ENCODE data around the gene GPR68.
"Not testable (repeated sequence)": the region's sequence is repeated elsewhere in the genome, so short reads cannot be mapped to it uniquely, and the experiment has no call there.

Gene GPR68

DNA sequence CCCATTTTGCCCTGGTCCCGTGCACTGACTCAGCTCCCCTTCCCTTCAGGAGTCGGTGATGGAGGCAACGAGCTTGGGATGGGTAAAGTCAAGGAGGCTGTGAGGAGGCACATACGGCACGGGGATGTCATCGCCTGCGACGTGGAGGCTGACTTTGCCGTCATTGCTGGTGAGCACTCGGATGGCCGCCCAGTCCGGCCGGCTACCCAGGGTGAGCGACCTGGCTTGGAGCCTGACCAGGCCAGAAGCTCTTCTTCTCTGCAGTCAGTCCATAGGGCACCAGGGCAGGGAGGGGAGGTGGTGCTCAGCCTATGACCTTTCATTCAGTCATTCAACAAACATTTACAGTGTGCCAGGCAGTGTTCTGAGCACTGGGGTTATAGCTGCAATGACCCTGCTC lies 39.8 kb downstream of the GPR68 start:
- H3K4me1 ChIP-seq (ENCODE audit: insufficient read depth, low read length), result no peaks in the 10 kb centered on the region
- H3K27me3 ChIP-seq (ENCODE audit: control insufficient read depth in 1 of 2, insufficient read depth in 2 of 2, low read length in 2 of 2), result no peaks in the 10 kb centered on the region
- no peaks in the 10 kb centered on the region for H3K9me3 ChIP-seq (ENCODE audit: low read length)
- no peak overlapping the region for H3K4me3 ChIP-seq (ENCODE audit: low read depth in 1 of 2, low read length in 2 of 2)
- H3K27ac ChIP-seq (ENCODE audit: low read depth, low read length), result no peak overlapping the region
- peaks cover 76% of the 10 kb centered on the region for H3K36me3 ChIP-seq (ENCODE audit: insufficient read depth, low read length)
- no peak overlapping the region for H3K9ac ChIP-seq (ENCODE audit: low read length)

DNA sequence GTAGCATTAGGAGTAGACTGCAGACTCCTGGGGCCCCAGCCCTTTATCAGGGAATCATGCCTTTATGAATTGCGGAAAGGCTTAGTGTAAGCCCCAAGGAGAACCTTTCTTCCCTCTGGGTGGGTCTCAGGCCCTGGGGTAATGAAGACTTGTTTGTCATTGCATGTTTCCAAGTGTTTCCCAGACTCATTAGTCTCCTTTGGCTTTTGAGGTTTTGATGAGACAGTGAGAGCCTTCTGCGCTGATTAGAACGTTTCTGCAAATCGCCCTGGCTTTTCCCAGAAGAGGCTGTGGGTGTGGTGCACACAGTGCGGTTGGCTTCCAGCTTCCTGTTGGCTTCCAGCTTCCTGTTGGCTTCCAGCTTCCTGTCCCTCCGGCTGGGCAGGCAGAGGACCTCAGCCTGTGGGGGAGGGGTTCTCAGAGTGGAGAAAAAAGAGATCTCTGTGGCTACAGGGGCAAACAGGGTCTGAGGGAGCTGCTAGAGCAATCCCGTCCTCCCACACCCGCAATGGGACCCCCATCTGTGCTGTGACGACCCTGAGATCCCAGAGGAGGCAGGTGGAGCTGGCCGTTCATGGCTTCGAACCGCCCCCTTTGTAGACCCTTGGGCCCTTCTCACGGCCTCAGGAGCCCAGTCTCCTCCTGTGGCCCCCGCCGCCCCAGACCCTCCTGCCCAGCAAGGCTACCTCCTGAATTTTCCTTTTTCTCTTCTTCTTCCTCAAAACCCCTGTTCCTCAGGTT lies 42.1 kb downstream of the GPR68 start:
- no peak overlapping the region for H3K27ac ChIP-seq (ENCODE audit: low read depth, low read length)
- H3K4me1 ChIP-seq (ENCODE audit: insufficient read depth, low read length), result no peaks in the 10 kb centered on the region
- no peaks in the 10 kb centered on the region for H3K27me3 ChIP-seq (ENCODE audit: control insufficient read depth in 1 of 2, insufficient read depth in 2 of 2, low read length in 2 of 2)
- H3K9me3 ChIP-seq (ENCODE audit: low read length), result no peaks in the 10 kb centered on the region
- H3K36me3 ChIP-seq (ENCODE audit: insufficient read depth, low read length), result peaks cover 75% of the 10 kb centered on the region
- H3K9ac ChIP-seq (ENCODE audit: low read length), result no peak overlapping the region
- no peak overlapping the region for H3K4me3 ChIP-seq (ENCODE audit: low read depth in 1 of 2, low read length in 2 of 2)

DNA sequence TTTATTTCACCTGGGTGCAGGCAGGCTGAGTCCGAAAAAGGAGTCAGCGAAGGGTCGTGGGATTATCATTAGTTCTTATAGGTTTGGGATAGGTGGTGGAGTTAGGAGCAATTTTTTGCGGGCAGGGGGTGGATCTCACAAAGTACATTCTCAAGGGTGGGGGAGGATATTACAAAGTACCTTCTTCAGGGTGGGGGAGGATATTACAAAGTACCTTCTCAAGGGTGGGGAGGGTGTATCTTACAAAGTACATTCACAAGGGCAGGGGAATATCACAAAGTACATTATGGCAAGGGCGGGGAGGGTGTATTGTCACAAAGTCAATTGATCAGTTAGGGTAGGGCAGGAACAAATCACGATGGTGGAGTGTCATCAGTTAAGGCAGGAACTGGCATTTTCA lies 43.7 kb downstream of the GPR68 start:
- not testable (repeated sequence) for H3K9me3 ChIP-seq (ENCODE audit: low read length); H3K9ac ChIP-seq (ENCODE audit: low read length); H3K27me3 ChIP-seq (ENCODE audit: control insufficient read depth in 1 of 2, insufficient read depth in 2 of 2, low read length in 2 of 2); H3K27ac ChIP-seq (ENCODE audit: low read depth, low read length); H3K4me1 ChIP-seq (ENCODE audit: insufficient read depth, low read length); H3K4me3 ChIP-seq (ENCODE audit: low read depth in 1 of 2, low read length in 2 of 2)
- H3K36me3 ChIP-seq (ENCODE audit: insufficient read depth, low read length), result peaks cover 76% of the 10 kb centered on the region

DNA sequence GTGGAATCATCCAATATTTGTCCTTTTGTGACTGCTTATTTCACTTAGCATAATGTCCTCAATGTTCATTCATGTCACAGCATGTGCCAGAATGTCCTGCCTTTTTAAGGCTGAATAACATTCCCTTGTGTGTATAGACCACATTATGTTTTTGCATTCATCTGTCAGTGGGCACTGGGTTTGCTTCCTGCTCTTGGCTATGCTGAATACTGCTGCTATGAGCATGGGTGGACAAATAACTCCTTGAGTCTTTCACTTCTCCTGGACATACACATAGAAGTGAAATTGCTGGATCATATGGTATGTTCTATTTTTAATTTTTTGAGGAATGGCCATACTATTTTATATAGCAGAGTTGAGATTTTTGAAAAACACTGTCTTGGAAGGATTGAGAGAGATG lies 46.9 kb downstream of the GPR68 start:
- Histone ChIP-seq H3K9ac (ENCODE audit: low read length) (no peak overlapping the region), H3K4me1 (ENCODE audit: insufficient read depth, low read length) (no peaks in the 10 kb centered on the region), H3K27me3 (ENCODE audit: control insufficient read depth in 1 of 2, insufficient read depth in 2 of 2, low read length in 2 of 2) (no peaks in the 10 kb centered on the region), H3K4me3 (ENCODE audit: low read depth in 1 of 2, low read length in 2 of 2) (no peak overlapping the region), H3K27ac (ENCODE audit: low read depth, low read length) (no peak overlapping the region), H3K9me3 (ENCODE audit: low read length) (no peaks in the 10 kb centered on the region), H3K36me3 (ENCODE audit: insufficient read depth, low read length) (peaks cover 49% of the 10 kb centered on the region)

DNA sequence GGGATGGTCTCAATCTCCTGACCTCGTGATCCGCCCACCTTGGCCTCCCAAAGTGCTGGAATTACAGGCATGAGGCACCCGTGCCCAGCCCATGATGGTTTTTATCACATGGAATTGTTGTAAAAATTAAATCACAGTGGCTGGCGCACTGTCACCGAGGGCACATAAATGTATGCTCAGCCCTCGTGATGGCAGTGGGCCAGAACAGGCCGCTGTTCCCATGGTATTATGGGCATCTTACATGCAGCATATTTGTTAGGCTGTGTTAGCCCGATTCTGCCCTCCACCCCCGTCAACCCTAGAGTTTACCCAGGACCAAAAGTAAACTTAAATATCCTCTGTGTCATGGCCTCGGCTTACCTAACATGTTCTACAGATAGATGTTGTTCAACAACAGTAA lies 48.6 kb downstream of the GPR68 start:
- H3K27me3 ChIP-seq (ENCODE audit: control insufficient read depth in 1 of 2, insufficient read depth in 2 of 2, low read length in 2 of 2), result no peaks in the 10 kb centered on the region
- H3K9ac ChIP-seq (ENCODE audit: low read length), result no peak overlapping the region
- no peak overlapping the region for H3K4me3 ChIP-seq (ENCODE audit: low read depth in 1 of 2, low read length in 2 of 2)
- peaks cover 56% of the 10 kb centered on the region for H3K36me3 ChIP-seq (ENCODE audit: insufficient read depth, low read length)
- H3K9me3 ChIP-seq (ENCODE audit: low read length), result no peaks in the 10 kb centered on the region
- H3K4me1 ChIP-seq (ENCODE audit: insufficient read depth, low read length), result no peaks in the 10 kb centered on the region
- no peak overlapping the region for H3K27ac ChIP-seq (ENCODE audit: low read depth, low read length)

DNA sequence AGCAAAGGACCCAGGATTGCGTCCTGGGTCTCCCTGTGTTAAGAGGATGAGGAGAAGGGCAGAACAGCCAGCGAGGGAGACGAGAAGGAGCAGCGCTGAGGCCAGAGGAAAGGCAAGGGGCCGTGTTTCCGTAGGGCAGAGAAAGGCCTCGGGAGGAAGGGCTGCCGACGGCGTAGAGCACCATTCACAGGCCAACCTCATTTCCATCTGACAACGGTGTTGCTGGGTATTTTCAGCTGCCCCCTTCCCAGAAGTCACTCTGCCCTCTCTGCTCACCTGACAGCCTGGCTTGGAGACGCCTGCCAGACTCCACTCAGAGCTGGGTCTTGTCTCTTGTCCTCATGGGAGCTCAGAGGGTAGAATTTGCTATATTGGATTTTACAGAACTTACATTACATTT lies 51.4 kb downstream of the GPR68 start:
- Histone ChIP-seq H3K36me3 (ENCODE audit: insufficient read depth, low read length) (peaks cover 57% of the 10 kb centered on the region), H3K4me1 (ENCODE audit: insufficient read depth, low read length) (no peaks in the 10 kb centered on the region), H3K4me3 (ENCODE audit: low read depth in 1 of 2, low read length in 2 of 2) (no peak overlapping the region), H3K27ac (ENCODE audit: low read depth, low read length) (no peak overlapping the region), H3K27me3 (ENCODE audit: control insufficient read depth in 1 of 2, insufficient read depth in 2 of 2, low read length in 2 of 2) (no peaks in the 10 kb centered on the region), H3K9me3 (ENCODE audit: low read length) (no peaks in the 10 kb centered on the region), H3K9ac (ENCODE audit: low read length) (no peak overlapping the region)

DNA sequence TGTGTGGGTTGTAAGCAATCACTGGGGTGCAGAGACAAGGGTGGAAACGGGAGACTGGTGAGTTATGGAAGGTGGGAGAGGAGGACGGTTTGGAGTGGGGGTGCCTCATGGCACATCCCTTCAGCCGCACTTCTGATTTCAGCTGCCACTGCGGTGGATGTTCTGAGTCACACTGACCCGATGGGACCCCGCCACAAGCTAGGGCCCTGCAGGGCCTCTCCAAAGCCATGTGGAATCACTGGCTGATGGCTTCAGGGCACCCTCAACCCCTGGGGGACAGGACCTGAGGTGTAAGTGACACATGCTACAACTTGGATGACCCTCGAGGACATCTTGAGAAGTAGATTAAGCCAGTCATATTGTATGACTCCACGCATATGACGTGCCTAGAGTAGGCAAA lies 53.7 kb downstream of the GPR68 start:
- no peaks in the 10 kb centered on the region for H3K9me3 ChIP-seq (ENCODE audit: low read length)
- H3K27me3 ChIP-seq (ENCODE audit: control insufficient read depth in 1 of 2, insufficient read depth in 2 of 2, low read length in 2 of 2), result no peaks in the 10 kb centered on the region
- no peaks in the 10 kb centered on the region for H3K4me1 ChIP-seq (ENCODE audit: insufficient read depth, low read length)
- H3K9ac ChIP-seq (ENCODE audit: low read length), result no peak overlapping the region
- peaks cover 60% of the 10 kb centered on the region for H3K36me3 ChIP-seq (ENCODE audit: insufficient read depth, low read length)
- no peak overlapping the region for H3K27ac ChIP-seq (ENCODE audit: low read depth, low read length)
- H3K4me3 ChIP-seq (ENCODE audit: low read depth in 1 of 2, low read length in 2 of 2), result no peak overlapping the region

DNA sequence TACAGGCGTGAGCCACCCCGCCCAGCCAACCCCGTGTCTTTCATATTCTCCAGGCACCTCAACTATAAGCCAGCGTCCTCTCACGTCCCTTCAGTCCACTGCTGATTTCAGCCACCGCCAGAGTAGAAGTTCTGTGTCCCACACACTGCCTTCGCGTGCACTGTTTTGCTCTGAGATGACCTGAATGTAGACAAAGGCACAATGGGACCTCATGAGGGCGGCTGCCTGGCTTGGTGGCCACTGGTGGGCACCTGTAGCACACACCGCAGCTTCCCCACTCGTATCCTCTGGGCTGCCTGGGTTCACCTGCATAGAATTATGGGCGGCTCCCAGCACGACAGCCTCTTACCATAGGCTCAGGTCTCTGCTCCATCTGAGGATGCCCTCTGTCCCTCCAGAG lies 57.2 kb downstream of the GPR68 start:
- no peak overlapping the region for H3K9ac ChIP-seq (ENCODE audit: low read length)
- H3K27me3 ChIP-seq (ENCODE audit: control insufficient read depth in 1 of 2, insufficient read depth in 2 of 2, low read length in 2 of 2), result no peaks in the 10 kb centered on the region
- H3K27ac ChIP-seq (ENCODE audit: low read depth, low read length), result no peak overlapping the region
- no peaks in the 10 kb centered on the region for H3K9me3 ChIP-seq (ENCODE audit: low read length)
- no peak overlapping the region for H3K4me3 ChIP-seq (ENCODE audit: low read depth in 1 of 2, low read length in 2 of 2)
- no peaks in the 10 kb centered on the region for H3K4me1 ChIP-seq (ENCODE audit: insufficient read depth, low read length)
- H3K36me3 ChIP-seq (ENCODE audit: insufficient read depth, low read length), result peaks cover 78% of the 10 kb centered on the region

DNA sequence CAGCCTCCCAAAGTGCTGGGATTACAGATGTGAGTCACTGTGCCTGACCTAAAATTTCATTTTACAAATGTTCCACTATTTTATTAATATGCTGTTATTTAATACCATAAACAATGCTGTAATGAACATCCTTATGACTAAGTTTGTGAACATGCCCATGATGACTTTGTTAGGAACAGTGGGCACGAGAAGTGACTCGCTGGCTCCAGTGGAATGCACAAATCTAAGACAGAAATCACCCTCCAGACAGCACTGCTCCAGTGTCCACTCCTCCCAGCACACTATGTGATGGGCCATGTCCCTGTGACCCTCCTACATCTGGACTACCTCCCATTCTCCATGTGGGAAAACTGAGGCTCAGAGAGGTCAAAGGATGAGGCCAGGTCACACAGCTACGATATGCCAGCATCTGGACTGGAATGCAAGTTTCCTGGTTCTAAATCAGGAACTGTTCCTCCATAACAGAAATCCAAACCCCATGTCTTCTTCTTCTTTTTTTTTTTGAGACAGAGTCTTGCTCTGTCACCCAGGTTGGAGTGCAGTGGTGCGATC lies 57.9 kb downstream of the GPR68 start:
- Histone ChIP-seq H3K4me1 (ENCODE audit: insufficient read depth, low read length) (no peaks in the 10 kb centered on the region), H3K36me3 (ENCODE audit: insufficient read depth, low read length) (peaks cover 75% of the 10 kb centered on the region), H3K9me3 (ENCODE audit: low read length) (no peaks in the 10 kb centered on the region), H3K4me3 (ENCODE audit: low read depth in 1 of 2, low read length in 2 of 2) (no peak overlapping the region), H3K9ac (ENCODE audit: low read length) (no peak overlapping the region), H3K27ac (ENCODE audit: low read depth, low read length) (no peak overlapping the region), H3K27me3 (ENCODE audit: control insufficient read depth in 1 of 2, insufficient read depth in 2 of 2, low read length in 2 of 2) (no peaks in the 10 kb centered on the region)

DNA sequence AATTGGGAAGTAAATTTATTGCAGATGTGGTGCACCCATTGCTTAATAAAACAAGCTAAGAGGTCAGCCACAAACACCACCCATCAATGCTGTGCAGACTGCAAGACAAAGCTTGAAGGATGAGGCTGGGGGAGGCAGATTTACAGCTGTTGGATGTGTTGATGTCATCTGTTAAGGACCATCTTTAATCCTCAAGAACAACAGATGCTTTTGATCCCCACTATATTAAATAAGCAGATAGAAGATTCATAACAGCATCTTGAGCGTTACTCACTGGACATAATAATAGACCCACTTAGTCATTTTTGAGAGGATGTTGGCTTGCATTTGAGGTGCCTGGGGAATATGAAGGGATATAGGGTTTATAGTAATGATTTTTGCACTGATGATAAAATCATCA lies 58.8 kb downstream of the GPR68 start:
- H3K27me3 ChIP-seq (ENCODE audit: control insufficient read depth in 1 of 2, insufficient read depth in 2 of 2, low read length in 2 of 2), result no peaks in the 10 kb centered on the region

DNA sequence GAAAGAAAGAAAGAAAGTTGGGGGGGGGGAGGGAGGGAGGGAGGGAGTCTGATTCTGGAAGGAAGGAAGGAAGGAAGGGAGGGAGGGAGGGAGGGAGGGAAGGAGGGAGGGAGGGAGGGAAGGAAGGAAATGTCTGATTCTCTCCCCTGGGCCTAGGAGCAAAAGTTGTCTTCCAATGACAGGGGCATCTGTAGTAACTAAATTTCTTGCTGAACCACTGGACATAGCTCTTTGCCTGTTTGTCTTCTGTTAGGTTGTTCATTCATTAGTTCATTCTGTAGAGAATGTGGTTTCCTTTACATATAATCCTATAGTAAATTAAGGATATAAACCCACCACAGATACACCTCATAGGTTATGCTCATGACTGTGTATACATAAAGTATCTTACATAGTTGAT lies 59.9 kb downstream of the GPR68 start:
- Histone ChIP-seq H3K4me1 (ENCODE audit: insufficient read depth, low read length) (no peaks in the 10 kb centered on the region), H3K4me3 (ENCODE audit: low read depth in 1 of 2, low read length in 2 of 2) (no peak overlapping the region), H3K27ac (ENCODE audit: low read depth, low read length) (no peak overlapping the region), H3K27me3 (ENCODE audit: control insufficient read depth in 1 of 2, insufficient read depth in 2 of 2, low read length in 2 of 2) (no peaks in the 10 kb centered on the region), H3K9me3 (ENCODE audit: low read length) (no peaks in the 10 kb centered on the region), H3K36me3 (ENCODE audit: insufficient read depth, low read length) (peaks cover 64% of the 10 kb centered on the region), H3K9ac (ENCODE audit: low read length) (no peak overlapping the region)

More for the DNA sequence above, 58.8 kb downstream of the GPR68 start:
- Histone ChIP-seq H3K27ac (ENCODE audit: low read depth, low read length) (no peak overlapping the region), H3K36me3 (ENCODE audit: insufficient read depth, low read length) (peaks cover 73% of the 10 kb centered on the region), H3K9ac (ENCODE audit: low read length) (no peak overlapping the region), H3K9me3 (ENCODE audit: low read length) (no peaks in the 10 kb centered on the region), H3K4me3 (ENCODE audit: low read depth in 1 of 2, low read length in 2 of 2) (no peak overlapping the region), H3K4me1 (ENCODE audit: insufficient read depth, low read length) (no peaks in the 10 kb centered on the region)

DNA sequence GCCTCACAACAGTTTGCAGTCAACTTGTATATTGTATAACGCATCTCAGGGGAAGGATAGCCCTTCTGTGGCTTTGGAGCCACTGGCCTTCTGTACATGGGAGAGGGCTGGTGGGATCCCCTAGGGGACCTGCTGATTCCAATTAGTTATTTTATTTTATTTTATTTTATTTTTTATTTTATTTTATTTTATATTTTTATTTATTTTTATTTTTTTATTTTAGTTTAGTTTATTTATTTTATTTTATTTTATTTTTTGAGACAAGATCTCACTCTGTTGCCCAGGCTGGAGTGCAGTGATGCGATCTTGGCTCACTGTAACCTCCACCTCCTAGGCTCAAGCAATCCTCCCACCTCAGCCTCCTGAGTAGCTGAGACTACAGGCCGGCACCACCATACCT lies 61.8 kb downstream of the GPR68 start:
- H3K4me1 ChIP-seq (ENCODE audit: insufficient read depth, low read length); H3K27me3 ChIP-seq (ENCODE audit: control insufficient read depth in 1 of 2, insufficient read depth in 2 of 2, low read length in 2 of 2); H3K4me3 ChIP-seq (ENCODE audit: low read depth in 1 of 2, low read length in 2 of 2); H3K27ac ChIP-seq (ENCODE audit: low read depth, low read length); H3K9me3 ChIP-seq (ENCODE audit: low read length); H3K9ac ChIP-seq (ENCODE audit: low read length): not testable (repeated sequence)
- H3K36me3 ChIP-seq (ENCODE audit: insufficient read depth, low read length), result peaks cover 49% of the 10 kb centered on the region

All from muscle layer of colon (tissue), 2 donors.